Activated naive CD8-positive, alpha-beta T cell treated with anti-CD3 and anti-CD28 coated beads for 36 hours (primary cell): ENCODE measurements around the gene NPAS3. TPM values are rescaled to one million over a fixed set of nuclear protein-coding genes. Genes with fewer than 3 reads are reported as not detected.

ENCODE experiments used
- DNase-seq: peaks from one replicate; pipeline ENCODE4 v3.0.0; 2021
- H3K27ac Mint-ChIP-seq: one replicate; pipeline ENCODE4 v1.8.0; 2022; ENCODE audit warnings: mild to moderate bottlenecking, moderate library complexity, mixed read lengths
- H3K27me3 Mint-ChIP-seq: one replicate; pipeline ENCODE4 v1.8.0; 2022; ENCODE audit warnings: mild to moderate bottlenecking, mixed read lengths
- H3K36me3 Mint-ChIP-seq: one replicate; pipeline ENCODE4 v1.8.0; 2021; ENCODE audit warnings: mild to moderate bottlenecking, mixed read lengths
- H3K4me1 Mint-ChIP-seq: one replicate; pipeline ENCODE4 v1.8.0; 2021; ENCODE audit warnings: mixed read lengths
- H3K4me3 Mint-ChIP-seq: one replicate; pipeline ENCODE4 v1.8.0; 2022; ENCODE audit warnings: mild to moderate bottlenecking, moderate library complexity, mixed read lengths
- H3K9me3 Mint-ChIP-seq: one replicate; pipeline ENCODE4 v1.8.0; 2022; ENCODE audit warnings: mixed read lengths
- total RNA-seq, 2 experiments: library from RNA; stranded (reverse); gene quantifications; one replicate each; pipeline ENCODE4 v1.2.3, GENCODE V29; 2021

NPAS3 gene
- total RNA-seq, 2 experiments from 2014 or later: not detected

GRCh38 chr14:33611405-33612196, 672.9 kb downstream of the NPAS3 start:
- Mint-ChIP-seq H3K4me1 (no peaks in the 10 kb centered on the region), H3K4me3 (no peak overlapping the region), H3K9me3 (peaks cover under 1% of the 10 kb centered on the region), H3K27ac (no peak overlapping the region), H3K36me3 (no peaks in the 10 kb centered on the region), H3K27me3 (no peaks in the 10 kb centered on the region)
- no peak for DNase-seq

- Mint-ChIP-seq H3K36me3 (no peaks in the 10 kb centered on the region), H3K27ac (no peak overlapping the region), H3K27me3 (no peaks in the 10 kb centered on the region), H3K9me3 (no peaks in the 10 kb centered on the region), H3K4me1 (no peaks in the 10 kb centered on the region), H3K4me3 (no peak overlapping the region)
- no peak for DNase-seq
These were observed 673.5 kb downstream of the NPAS3 start for GRCh38 chr14:33612197-33612505.

GRCh38 chr14:33617154-33617553, 678.5 kb downstream of the NPAS3 start:
- Mint-ChIP-seq H3K9me3 (peaks cover 3% of the 10 kb centered on the region), H3K4me1 (no peaks in the 10 kb centered on the region), H3K4me3 (no peak overlapping the region), H3K36me3 (no peaks in the 10 kb centered on the region), H3K27me3 (no peaks in the 10 kb centered on the region), H3K27ac (no peak overlapping the region)
- DNase-seq: no peak

- peaks cover 2% of the 10 kb centered on the region for H3K27me3 Mint-ChIP-seq
- H3K4me3 Mint-ChIP-seq: no peak overlapping the region
- H3K9me3 Mint-ChIP-seq: peaks cover 3% of the 10 kb centered on the region
- no peaks in the 10 kb centered on the region for H3K4me1 Mint-ChIP-seq
- H3K27ac Mint-ChIP-seq: no peak overlapping the region
- no peaks in the 10 kb centered on the region for H3K36me3 Mint-ChIP-seq
- no peak for DNase-seq
These were observed 679.9 kb downstream of the NPAS3 start for GRCh38 chr14:33618361-33619105.

GRCh38 chr14:33622496-33622895, 683.8 kb downstream of the NPAS3 start:
- Mint-ChIP-seq H3K4me1 (no peaks in the 10 kb centered on the region), H3K4me3 (no peak overlapping the region), H3K27ac (no peak overlapping the region)

GRCh38 chr14:33629792-33630191, 691.1 kb downstream of the NPAS3 start:
- H3K4me1 Mint-ChIP-seq: no peaks in the 10 kb centered on the region
- H3K9me3 Mint-ChIP-seq: no peaks in the 10 kb centered on the region
- no peak overlapping the region for H3K4me3 Mint-ChIP-seq
- H3K36me3 Mint-ChIP-seq: no peaks in the 10 kb centered on the region
- H3K27ac Mint-ChIP-seq: no peak overlapping the region
- no peak for DNase-seq
- H3K27me3 Mint-ChIP-seq: no peaks in the 10 kb centered on the region

More at GRCh38 chr14:33622496-33622895, 683.8 kb downstream of the NPAS3 start:
- Mint-ChIP-seq H3K36me3 (no peaks in the 10 kb centered on the region), H3K27me3 (peaks cover 4% of the 10 kb centered on the region), H3K9me3 (peaks cover 3% of the 10 kb centered on the region)
- no peak for DNase-seq

- H3K4me1 Mint-ChIP-seq: no peaks in the 10 kb centered on the region
- no peak for DNase-seq
- H3K9me3 Mint-ChIP-seq: no peaks in the 10 kb centered on the region
- no peak overlapping the region for H3K27ac Mint-ChIP-seq
- H3K27me3 Mint-ChIP-seq: no peaks in the 10 kb centered on the region
- no peaks in the 10 kb centered on the region for H3K36me3 Mint-ChIP-seq
- H3K4me3 Mint-ChIP-seq: no peak overlapping the region
These were observed 692.3 kb downstream of the NPAS3 start for GRCh38 chr14:33631021-33631420.

- Mint-ChIP-seq H3K9me3 (no peaks in the 10 kb centered on the region), H3K36me3 (no peaks in the 10 kb centered on the region), H3K4me1 (no peaks in the 10 kb centered on the region)
These were observed 692.8 kb downstream of the NPAS3 start for GRCh38 chr14:33631441-33631840.

GRCh38 chr14:33634631-33635030, 696.0 kb downstream of the NPAS3 start:
- Mint-ChIP-seq H3K9me3 (no peaks in the 10 kb centered on the region), H3K27me3 (no peaks in the 10 kb centered on the region), H3K27ac (no peak overlapping the region), H3K4me3 (no peak overlapping the region), H3K36me3 (no peaks in the 10 kb centered on the region), H3K4me1 (no peaks in the 10 kb centered on the region)
- DNase-seq: no peak

More at GRCh38 chr14:33631441-33631840, 692.8 kb downstream of the NPAS3 start:
- DNase-seq: no peak
- no peak overlapping the region for H3K27ac Mint-ChIP-seq
- H3K27me3 Mint-ChIP-seq: no peaks in the 10 kb centered on the region
- H3K4me3 Mint-ChIP-seq: no peak overlapping the region

GRCh38 chr14:33636716-33637115, 698.0 kb downstream of the NPAS3 start:
- no peaks in the 10 kb centered on the region for H3K36me3 Mint-ChIP-seq
- no peak overlapping the region for H3K4me3 Mint-ChIP-seq
- no peaks in the 10 kb centered on the region for H3K4me1 Mint-ChIP-seq
- DNase-seq: no peak
- no peaks in the 10 kb centered on the region for H3K27me3 Mint-ChIP-seq
- H3K9me3 Mint-ChIP-seq: no peaks in the 10 kb centered on the region
- no peak overlapping the region for H3K27ac Mint-ChIP-seq

GRCh38 chr14:33642080-33642479, 703.4 kb downstream of the NPAS3 start:
- Mint-ChIP-seq H3K4me3 (no peak overlapping the region), H3K27me3 (no peaks in the 10 kb centered on the region), H3K27ac (no peak overlapping the region), H3K36me3 (no peaks in the 10 kb centered on the region), H3K4me1 (no peaks in the 10 kb centered on the region), H3K9me3 (no peaks in the 10 kb centered on the region)
- DNase-seq: no peak

GRCh38 chr14:33642691-33643244, 704.1 kb downstream of the NPAS3 start:
- no peaks in the 10 kb centered on the region for H3K36me3 Mint-ChIP-seq

GRCh38 chr14:33643426-33644181, 704.9 kb downstream of the NPAS3 start:
- H3K4me3 Mint-ChIP-seq: no peak overlapping the region
- H3K36me3 Mint-ChIP-seq: no peaks in the 10 kb centered on the region
- no peaks in the 10 kb centered on the region for H3K9me3 Mint-ChIP-seq
- H3K27me3 Mint-ChIP-seq: no peaks in the 10 kb centered on the region
- H3K27ac Mint-ChIP-seq: no peak overlapping the region
- no peak for DNase-seq
- no peaks in the 10 kb centered on the region for H3K4me1 Mint-ChIP-seq

More at GRCh38 chr14:33642691-33643244, 704.1 kb downstream of the NPAS3 start:
- Mint-ChIP-seq H3K4me3 (no peak overlapping the region), H3K9me3 (no peaks in the 10 kb centered on the region), H3K27ac (no peak overlapping the region), H3K27me3 (no peaks in the 10 kb centered on the region), H3K4me1 (no peaks in the 10 kb centered on the region)
- no peak for DNase-seq

GRCh38 chr14:33646692-33647260, 708.1 kb downstream of the NPAS3 start:
- Mint-ChIP-seq H3K4me3 (no peak overlapping the region), H3K27me3 (no peaks in the 10 kb centered on the region), H3K9me3 (no peaks in the 10 kb centered on the region), H3K27ac (no peak overlapping the region), H3K4me1 (no peaks in the 10 kb centered on the region), H3K36me3 (no peaks in the 10 kb centered on the region)
- DNase-seq: no peak

GRCh38 chr14:33647385-33647786, 708.7 kb downstream of the NPAS3 start:
- H3K27me3 Mint-ChIP-seq: no peaks in the 10 kb centered on the region
- no peak overlapping the region for H3K27ac Mint-ChIP-seq
- no peak for DNase-seq
- H3K9me3 Mint-ChIP-seq: no peaks in the 10 kb centered on the region
- no peaks in the 10 kb centered on the region for H3K4me1 Mint-ChIP-seq
- no peak overlapping the region for H3K4me3 Mint-ChIP-seq
- H3K36me3 Mint-ChIP-seq: no peaks in the 10 kb centered on the region
